ENCODE data around the gene ACVR1B.

ACVR1B gene

DNA sequence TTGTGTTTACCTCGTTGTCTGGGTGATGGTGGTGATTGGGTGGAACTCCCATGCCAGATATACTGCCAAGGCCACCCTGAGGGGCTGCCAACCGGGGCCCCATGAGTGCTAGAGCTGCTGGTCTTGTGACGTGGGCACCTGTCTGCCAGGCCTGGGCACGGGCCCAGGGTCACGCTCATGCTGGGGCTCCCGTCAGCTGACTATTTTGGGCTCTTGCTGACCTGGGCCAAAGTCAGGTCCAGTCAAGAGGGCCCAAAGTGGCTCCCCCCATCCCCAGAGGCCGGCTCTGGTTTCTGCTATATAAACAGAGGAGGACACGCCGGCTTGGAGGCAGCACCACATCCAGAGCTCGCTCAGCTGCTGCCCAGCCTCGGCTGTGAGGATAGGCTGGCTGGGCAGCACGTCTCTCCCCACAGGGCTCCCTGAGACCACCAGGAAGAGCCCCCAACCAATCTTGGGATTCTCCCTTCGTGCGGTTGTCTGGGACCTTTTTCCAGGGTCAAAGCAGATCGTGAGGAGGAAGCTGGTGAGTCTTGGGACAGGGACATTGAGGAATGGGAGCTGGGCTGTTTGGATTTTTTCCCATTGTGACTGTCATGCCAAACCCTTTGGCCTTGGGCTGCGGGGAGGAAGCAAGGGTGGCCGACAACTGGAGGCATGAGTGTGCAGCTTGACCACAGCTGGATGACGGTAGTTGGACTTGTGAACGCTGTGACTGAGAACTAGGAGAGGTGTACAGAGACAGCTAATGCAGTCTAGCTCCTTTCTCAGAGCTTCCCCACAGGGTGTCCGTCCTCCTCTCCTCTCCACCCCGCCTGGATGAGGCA lies 92.1 kb downstream of the ACVR1B start:
- Mint-ChIP-seq H3K36me3 (ENCODE audit: low read depth) (no peaks in the 10 kb centered on the region), H3K27me3 (peaks cover 18% of the 10 kb centered on the region), H3K4me3 (no peak overlapping the region), H3K4me1 (ENCODE audit: low read depth) (peaks cover 57% of the 10 kb centered on the region), H3K9me3 (no peaks in the 10 kb centered on the region), H3K27ac (no peak overlapping the region)
- intact Hi-C loops (cut with micrococcal nuclease), result no loop called here

DNA sequence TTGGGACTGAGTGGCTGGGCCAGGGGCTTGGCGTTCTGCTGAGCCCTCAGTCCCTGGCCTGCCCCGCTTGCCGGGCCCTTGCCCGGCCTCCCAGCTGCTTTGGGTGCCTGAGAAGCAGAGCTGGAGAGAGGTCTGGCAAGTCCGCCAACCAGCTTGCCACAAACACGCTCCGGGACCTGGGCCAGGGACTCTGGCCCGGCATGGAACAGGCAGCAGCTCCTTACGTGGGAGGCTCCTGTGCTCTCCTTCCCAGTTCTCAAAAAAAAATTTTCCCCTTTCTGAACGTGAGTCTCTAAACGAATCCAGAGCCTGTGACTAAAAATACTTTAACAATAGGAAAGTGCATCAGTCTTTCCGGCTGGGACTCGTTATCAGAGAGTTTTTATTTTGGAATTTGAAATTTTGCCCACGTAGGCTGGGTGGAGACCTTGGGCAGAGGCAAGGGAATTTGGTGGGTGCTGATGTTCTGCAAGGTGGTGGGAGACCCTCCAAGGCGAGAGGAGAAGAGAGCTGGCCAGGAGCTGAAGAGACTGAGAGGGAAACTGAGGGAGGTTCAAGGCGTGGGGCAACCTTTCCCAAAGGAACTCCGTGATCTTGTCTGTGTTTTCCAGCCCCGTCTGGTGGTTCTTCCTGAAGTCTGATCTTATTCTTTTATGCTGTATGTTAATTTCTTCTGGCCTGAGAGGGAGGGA lies 92.9 kb downstream of the ACVR1B start:
- Mint-ChIP-seq H3K27ac (no peak overlapping the region), H3K4me3 (no peak overlapping the region), H3K27me3 (peaks cover 23% of the 10 kb centered on the region), H3K9me3 (no peaks in the 10 kb centered on the region), H3K4me1 (ENCODE audit: low read depth) (peaks cover 59% of the 10 kb centered on the region), H3K36me3 (ENCODE audit: low read depth) (no peaks in the 10 kb centered on the region)
- intact Hi-C loops (cut with micrococcal nuclease), result no loop called here

GRCh38 chr12:52045794-52046199 lies 94.3 kb downstream of the ACVR1B start:
- Mint-ChIP-seq H3K36me3 (ENCODE audit: low read depth) (no peaks in the 10 kb centered on the region), H3K9me3 (no peaks in the 10 kb centered on the region), H3K4me3 (no peak overlapping the region), H3K4me1 (ENCODE audit: low read depth) (peaks cover 68% of the 10 kb centered on the region), H3K27ac (peak overlapping the region; percentile 90), H3K27me3 (peaks cover 22% of the 10 kb centered on the region)
- intact Hi-C loops (cut with micrococcal nuclease), result no loop called here
